HG03135 (cell line): Measurements from ENCODE around the gene TBC1D32.
"Not testable (repeated sequence)": the region's sequence is repeated elsewhere in the genome, so short reads cannot be mapped to it uniquely, and the experiment has no call there.

ENCODE experiments used
- ATAC-seq: cut with Tn5 transposase; IDR thresholded peaks from one replicate; pipeline ENCODE4 v1.9.1; 2021; ENCODE audit warnings: mild to moderate bottlenecking, moderate library complexity; ENCODE audit not compliant: unreplicated experiment

The TBC1D32 gene

DNA sequence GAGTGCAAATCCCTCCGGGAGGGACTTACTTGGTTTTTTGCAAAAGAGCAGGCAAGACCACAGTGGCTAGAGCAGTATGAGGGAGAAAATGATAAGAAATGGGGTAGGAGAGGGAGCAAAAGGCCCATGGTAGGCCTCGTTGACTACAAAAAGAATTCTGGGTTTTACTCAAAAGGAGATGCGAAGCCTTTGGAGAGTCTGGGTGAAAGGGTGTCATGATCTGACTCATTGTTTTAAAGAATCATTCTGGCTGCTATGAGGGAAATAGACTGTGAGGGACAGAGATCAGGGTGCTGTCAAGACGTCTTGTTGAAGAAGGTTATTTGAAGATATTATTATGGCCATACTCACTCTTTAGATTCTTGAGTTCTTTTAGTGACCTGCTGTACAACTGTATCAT lies 13.0 kb downstream of the TBC1D32 start:
- no peak for ATAC-seq

DNA sequence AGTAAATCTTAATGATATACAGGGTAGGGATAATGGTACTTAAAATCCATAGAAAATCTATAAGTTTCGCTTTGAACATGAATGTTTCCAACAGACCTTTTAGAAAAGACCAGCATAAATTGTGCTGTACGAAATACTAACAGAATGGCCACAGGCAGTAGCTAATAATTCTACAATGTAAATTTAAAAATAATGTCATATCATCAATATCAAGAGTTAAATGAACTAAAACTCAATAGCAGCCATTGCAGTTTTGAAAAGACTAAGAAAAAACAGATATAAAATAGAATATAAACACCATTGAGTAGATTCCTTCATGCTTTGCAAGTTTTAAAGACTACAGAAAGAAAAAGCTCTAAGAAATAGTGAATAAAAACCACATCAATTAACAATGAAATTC lies 14.7 kb downstream of the TBC1D32 start:
- ATAC-seq, result no peak

DNA sequence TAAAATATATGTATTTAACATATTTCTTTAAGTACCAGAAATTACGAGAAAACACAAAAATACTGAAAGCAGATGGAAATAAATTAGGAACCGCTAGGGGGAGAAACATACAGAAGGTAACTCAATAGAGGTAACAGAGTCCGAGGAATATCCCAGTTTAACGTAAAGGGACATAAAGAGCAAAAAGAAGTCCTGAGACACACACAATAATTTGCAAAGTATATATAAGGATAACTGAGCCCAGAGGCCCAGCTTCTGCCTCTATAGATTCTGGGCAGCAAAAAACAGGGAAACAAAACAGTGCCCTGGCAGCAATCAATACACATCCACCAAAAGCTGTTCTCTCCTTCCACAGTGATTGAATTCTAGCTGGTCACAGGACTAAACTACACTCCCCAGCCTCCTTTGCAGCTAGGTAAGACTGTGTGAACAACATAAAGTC lies 15.1 kb downstream of the TBC1D32 start:
- ATAC-seq, result peak; percentile 60

DNA sequence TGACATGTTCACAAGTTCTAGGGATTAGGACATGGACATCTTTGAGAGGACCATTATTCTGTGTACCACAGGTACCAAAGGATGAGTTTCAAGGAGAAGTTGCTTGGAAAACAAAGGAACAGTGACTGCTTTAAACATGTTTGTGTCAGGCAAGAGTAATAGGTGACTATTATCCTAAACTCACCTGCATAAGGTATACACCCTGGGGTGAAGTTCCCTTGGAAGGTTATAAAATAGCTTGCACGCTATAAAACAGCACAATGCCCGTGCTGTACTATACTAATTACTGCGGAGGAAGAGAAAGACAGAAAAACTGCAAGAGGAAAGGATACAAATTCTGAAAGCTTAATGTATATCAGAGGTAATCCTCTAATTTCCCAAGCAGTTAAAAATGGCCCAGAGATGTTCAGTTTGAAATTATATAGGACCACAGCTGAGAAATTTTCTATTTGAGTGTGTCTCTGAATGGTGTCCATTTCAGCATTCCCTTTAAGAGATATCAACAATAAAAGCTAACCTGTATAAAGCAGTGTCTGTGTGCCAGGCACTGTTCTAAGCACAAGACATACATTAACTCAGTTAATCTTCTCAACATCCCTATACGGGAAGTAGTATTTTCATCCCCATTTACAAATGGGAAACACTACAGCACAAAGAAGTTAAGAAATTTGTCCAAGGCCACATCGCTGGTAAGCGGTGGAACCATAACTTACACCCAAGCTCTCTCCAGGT lies 19.7 kb downstream of the TBC1D32 start:
- ATAC-seq, result no peak

DNA sequence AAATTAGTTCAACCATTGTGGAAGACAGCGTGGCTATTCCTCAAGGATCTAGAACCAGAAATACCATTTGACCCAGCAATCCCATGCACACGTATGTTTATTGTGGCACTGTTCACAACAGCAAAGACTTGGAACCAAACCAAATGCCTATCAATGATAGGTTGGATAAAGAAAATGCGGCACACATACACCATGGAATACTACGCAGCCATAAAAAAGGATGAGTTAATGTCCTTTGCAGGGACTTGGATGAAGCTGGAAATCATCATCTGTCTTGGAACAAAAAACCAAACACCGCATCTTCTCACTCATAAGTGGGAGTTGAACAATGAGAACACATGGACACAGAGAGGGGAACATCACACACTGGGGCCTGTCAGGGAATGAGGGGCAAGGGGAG lies 22.5 kb downstream of the TBC1D32 start:
- ATAC-seq, result not testable (repeated sequence)

DNA sequence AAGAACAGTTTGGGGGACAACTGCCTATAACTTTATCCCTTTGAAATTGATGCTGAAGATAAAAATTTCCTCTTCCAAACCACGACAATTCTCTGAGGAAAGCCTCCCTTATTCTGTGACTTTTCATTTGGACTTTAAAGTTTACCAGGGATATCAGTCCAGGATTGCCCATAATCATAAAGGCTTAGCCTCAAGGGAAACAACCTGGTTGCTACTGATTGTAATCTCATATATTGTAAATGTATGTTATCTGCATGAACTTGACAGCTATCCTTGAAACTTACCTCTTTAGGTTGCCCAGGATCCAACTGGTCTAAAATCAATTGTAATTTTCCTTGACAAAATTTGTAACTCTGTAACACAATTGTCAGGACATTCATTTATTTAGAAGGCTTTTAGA lies 23.8 kb downstream of the TBC1D32 start:
- ATAC-seq, result no peak

DNA sequence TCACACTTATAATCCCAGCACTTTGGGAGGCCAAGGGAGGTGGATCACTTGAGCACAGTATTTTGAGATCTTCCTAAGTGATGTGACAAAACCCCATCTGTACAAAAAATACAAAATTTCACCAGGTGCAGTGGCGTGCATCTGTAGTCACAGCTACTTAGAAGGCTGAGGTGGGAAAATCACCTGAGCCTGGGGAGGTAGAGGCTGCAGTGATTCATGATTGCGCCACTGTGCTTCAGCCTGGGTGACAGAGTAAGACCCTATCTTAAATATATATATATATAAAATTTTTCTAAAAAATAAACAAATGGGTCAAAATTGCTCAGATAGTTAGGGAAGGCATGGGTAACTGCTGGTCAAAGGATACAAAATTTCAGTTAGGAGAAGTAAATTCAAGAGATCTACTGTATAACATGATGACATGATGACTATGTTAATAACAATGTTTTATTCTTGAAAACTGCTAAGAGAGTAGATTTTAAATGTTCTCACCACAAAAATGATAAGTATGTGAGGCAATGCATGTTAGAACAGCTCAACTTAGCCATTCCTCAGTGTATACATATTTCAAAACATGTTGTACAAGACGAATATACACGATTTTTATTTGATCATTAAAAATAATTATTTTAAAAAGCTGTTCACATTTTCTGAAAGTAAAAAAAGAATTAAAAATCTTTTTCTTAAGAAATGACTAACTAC lies 24.4 kb downstream of the TBC1D32 start:
- no peak for ATAC-seq

DNA sequence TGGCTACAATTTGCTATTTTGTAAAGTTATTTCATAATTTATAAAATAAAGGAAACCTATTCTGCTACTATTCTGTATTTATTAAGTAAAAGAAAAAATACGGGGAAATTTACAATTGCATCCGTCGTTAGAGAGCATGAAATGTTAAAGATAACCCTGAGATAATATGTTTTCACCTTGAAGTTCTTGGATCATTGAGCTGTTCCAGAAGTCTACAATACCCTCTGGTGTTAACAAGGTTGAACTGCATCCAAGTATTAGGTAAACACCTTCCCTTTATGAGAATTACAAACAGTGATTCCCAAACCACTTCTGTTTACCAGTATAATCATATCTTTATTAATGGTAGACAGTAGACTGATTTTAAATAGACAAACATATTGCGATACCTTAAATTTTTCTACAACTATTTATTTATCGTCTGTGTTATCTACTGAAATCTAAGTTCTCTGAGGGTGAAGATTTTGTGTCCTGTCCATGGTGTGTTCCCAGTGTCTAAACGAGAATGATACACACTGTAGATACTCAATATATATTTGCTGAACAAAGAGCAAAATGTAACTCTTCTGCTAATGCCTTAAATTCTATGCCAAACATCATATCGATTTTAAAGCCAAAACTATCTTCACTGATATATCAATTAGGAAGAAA lies 28.2 kb downstream of the TBC1D32 start:
- peak; percentile 84 for ATAC-seq

DNA sequence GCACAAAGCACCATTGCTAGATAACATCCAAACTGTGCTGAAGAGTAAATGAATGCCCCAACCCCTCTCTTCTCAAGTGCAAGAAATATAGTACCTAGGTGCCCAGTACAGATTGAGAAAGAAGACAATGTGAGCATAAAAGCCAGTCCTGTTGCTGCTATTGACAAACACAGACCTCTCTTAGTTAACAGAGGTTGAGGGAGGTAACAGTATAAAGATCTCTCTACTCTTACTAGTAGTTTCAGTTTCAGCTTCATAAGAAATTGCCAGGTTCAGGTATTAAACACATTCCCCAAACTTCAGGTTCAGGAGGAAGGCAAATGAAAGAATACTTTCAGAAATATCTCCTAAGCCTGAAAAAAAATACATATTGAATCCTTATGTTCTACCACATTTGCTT lies 31.4 kb downstream of the TBC1D32 start:
- ATAC-seq, result no peak

DNA sequence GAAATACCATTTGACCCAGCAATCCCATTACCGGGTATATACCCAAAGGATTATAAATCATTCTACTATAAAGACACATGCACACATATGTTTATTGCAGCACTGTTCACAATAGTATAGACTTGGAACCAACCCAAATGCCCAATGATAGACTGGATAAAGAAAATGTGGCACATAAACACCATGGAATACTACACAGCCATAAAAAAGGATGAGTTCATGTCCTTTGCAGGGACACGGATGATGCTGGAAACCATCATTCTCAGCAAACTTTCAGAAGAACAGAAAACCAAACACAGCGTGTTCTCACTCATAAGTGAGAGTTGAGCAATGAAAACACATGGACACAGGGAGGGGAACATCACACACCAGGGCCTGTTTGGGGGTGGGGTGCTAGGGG lies 33.1 kb downstream of the TBC1D32 start:
- ATAC-seq, result not testable (repeated sequence)

DNA sequence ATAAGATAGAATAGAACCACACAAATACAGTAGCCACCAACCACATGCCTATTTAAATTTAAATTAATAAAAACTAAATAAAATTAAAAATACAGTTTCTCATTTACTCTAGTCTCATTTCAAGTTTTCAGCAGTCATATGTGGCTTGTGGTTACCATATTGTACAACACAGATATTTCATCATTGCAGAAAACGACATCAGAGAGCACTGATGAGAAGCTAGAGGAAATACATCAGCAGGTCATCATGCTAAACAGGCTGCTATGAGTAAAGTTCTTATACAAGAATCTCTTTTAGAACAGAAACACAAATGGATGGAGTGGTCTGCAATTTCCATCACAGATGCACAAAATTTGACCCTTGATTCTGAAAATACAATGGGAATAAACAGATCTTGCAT lies 36.6 kb downstream of the TBC1D32 start:
- ATAC-seq, result no peak

DNA sequence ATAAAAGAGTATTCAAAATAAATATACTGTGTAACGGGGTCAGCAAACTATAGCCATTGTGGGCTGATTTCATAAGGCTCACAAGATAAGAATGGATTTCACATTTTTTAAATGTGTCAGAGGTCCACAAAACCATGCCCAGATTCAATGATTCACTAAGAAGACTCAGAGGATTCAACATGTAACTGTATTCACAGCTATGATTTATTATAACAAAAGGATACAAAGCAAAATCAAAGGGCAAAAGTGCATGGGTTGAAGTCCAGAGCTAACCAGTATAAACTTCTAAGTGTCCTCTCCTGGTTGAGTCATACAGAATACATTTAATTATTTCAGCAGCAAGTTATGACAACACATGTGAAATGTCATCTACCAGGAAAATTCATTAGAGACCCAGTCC lies 49.2 kb downstream of the TBC1D32 start:
- ATAC-seq, result no peak

DNA sequence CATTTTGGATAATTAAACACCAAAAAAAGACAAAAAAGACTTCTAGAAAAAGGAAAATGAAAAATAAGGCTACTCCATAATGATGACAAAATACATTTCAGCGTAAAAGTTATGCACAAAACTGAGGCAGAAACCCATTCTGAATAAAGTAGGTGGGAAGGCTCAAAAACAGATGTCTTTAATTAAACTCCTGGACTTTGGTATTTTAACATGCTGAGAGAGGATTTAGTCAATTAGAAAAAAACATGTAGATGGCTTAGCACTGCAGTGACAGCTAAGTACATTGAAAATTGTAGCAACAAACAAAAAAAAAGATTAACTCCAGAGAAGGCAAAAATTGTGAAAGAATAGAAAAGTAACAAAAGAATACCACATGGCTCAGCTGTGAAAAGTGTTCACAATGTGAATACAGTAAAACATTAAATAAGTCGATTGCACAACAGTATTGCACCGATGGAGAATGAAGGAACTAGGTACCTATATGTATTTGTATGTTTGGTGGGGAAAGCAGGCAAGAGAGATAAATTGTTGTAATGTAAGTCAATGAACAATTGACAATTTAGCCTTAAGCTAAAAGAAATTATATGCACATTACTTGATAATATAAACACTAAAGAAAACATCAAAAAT lies 59.5 kb downstream of the TBC1D32 start:
- no peak for ATAC-seq

DNA sequence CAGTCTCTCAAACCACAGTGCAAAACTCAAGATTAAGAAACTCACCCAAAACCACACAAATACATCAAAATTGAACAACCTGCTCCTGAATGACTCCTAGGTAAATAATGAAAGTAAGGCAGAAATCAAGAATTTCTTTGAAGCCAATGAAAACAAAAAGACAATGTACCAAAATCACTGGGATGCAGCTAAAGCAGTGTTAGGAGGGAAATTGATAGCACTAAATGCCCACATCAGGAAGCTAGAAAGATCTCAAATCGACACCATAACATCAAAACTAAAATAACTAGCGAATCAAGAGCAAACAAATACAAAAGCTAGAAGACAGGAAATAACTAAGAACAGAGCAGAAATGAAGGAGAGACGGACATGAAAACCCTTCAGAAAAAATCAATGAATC lies 70.5 kb downstream of the TBC1D32 start:
- ATAC-seq, result no peak

DNA sequence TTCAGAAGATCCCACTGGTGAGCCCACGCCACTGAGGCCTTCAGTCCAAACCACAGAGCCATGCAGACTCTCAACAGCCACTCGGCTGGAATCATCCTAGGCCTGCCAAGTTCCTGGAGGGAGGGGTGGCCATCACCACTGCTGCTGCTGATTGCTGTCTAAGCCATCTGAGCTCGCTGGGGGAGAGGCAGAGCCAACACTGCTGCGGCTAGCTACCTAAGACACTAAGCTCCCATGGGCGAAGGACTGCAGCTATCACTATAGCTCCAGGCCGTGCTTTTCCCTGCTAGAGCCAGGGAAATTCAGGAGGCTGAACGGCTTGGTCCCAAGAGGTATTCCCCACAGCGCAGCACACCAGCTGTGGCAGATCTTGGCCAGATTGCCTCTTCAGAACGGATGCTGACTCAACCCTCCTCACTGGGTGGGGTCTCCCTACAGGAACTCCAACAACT lies 73.6 kb downstream of the TBC1D32 start:
- ATAC-seq, result no peak

DNA sequence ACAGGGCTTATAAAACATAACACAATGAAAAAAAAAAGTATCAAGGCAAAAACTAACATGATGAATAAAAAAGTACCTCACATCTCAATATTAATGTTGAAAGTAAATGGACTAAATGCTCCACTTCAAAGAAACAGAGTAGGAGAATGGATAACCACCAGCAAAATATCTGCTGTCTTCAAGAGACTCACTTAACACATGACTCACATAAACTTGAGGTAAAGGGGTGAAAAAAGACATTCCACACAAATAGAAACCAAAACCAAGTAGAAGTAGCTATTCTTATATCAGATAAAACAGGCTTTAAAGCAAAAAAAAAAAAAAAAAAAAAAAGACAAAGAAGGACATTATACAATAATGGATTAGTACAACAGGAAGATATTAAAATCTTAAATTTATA lies 86.9 kb downstream of the TBC1D32 start:
- ATAC-seq, result no peak

DNA sequence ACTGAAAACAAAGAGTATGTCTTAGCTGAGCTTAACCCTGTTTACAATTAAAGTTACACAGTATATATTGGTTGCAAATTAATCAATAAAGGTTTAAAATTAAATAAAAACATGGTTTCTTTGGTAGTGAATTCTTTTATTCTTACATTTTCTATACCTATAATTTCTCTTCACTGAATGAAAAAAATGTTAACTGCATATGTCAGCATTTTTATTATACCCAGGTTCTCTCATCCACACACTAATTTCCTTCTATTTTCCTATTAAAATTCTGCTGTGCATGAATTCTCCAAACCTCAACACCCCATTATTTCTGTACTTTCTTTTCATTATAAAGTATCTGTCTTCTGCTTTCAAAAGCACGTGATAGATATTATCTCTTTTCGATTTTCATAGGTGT lies 91.9 kb downstream of the TBC1D32 start:
- no peak for ATAC-seq

DNA sequence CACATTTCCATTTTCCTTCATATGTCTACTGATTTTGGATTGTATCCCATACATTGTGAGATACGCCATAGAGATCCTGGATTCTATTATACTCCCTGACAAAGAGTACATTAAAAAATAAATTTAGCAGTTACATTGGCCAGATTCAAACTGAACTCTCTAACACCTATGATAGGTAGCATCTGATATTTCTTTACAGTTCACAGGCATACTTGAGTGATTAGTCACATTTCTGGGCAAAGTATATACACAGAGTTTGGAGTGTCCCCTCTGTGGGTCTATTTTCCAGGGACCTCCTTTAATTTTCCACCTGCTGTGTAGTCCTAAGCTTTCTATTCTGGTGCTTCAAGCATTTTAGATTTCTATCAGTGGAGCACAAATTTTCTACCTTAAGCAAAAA lies 96.4 kb downstream of the TBC1D32 start:
- ATAC-seq, result no peak

DNA sequence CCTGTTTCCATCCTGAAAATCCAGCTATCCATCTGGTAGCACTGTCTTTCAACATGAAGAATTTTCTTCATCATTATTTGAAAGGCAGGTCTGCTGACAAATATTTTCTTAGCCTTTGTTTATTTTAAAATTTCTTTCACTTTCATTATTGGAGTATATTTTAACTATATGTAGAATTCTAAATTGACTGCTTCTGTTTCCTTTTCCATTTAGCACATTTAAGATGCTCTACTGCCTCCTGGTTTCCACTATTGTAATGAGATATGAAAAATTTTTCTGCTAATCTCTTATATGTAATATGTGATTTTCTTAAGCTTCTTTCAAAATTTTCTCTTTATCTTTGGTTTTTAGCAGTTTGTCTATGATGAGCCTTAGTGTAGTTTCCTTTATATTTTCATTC lies 97.3 kb downstream of the TBC1D32 start:
- no peak for ATAC-seq

DNA sequence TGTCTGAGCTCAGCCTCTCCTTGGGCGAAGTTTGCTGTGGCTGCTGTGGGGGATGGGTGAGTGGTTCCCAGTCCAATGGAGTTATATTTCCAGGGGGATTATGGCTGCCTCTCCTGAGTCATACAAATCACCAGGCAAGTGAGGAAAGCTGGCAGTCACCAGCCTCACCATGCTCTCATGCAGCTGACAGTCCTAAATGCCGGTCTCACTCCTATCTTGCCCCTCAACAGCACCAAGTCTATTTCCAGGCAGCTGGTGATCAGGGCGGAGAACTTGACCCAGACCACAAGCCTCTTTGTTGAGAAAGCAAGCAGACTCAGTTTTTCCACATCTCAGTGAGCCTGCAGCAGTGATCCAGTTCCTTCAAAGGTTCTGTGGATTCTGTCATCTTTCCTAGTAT lies 98.9 kb downstream of the TBC1D32 start:
- no peak for ATAC-seq

DNA sequence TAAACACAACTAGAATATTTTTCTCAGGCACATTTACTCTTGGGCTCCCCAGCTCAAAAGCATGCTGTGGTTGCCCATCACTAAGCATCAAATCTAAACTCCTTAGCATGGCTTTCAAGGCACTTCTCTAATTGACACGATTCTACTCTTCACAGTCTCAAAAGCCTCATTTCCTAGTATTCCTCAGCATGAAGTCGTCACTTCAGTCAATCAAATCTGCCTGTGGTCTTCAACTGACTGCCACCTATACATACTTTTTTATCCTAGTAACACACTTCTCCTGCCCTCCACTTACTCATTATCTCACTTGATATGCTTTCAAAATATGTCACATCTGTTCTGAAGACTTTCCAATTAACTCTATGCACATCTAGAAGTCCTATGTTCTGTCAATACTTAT lies 110.3 kb downstream of the TBC1D32 start:
- ATAC-seq, result no peak

DNA sequence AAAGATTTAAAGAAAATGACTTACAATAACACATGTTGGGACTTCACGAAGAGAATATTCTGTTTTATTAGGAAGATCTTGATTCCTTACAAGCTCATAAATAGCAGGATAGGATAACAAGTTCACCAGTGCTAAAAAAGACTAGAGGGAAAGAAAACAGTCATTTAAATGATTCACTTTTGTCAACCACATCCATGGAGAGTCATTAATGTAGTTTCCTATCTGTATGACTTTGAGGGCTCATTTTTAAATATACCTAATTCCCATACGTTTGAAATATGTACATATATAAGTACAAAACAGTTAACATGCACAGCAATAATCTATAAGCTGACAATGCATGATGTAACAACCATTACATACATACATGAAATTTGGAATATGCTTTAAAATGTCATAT lies 111.1 kb downstream of the TBC1D32 start:
- ATAC-seq, result no peak
